Stimulated activated CD8-positive, alpha-beta memory T cell treated with anti-CD3 and anti-CD28 coated beads, Interleukin-4, amount 100 ng/mL, for 24 hours (primary cell): ENCODE results near the gene DLX5.
"Not testable (repeated sequence)": the region's sequence is repeated elsewhere in the genome, so short reads cannot be mapped to it uniquely, and the experiment has no call there.

Experiments
- DNase-seq: peaks from one replicate; pipeline ENCODE4 v3.0.0-alpha.2; 2020; ENCODE audit warnings: low read depth

DLX5 gene

DNA sequence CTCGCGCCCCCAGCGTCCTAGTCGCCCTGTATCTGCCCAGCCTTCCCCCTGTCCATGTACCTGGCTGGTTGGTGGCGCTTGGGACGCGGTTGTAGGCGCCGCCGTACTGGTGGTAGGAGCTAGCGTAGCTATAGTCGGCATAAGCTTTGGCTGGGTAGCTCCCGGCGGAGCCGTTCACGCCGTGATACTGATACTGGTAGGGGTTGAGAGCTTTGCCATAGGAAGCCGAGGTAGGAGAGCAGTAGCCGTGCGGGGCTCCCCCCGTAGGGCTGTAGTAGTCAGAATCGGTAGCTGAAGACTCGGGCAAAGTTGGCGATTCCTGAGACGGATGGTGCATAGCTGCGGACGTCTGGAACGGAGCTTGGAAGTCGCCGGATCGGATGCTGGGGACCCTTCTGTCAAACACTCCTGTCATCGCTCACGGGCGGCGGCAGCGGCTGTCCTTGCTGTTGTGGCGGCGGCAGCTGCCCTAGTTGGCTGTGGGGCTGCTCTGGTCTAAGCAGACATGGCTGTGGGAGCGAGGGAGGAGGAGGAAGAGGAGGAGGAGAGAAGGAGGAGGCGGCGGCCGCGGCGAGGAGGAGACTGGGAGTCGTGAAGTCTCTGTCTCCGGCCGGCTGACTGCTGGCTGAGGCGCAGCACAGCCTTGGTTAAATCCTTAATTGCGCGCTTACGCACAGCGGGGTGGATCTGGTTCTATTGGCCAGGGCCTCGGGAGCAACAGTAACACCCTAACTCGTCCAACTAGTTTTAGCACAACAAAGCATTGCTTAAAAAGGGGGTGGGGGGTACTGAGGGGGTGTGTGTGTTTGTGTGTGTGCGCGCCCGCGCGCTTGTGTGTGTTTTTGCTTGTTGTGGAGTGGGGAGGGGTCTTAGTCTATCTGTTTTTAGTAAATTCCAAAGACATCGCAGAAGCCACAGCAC, at the start of gene DLX5:
Gene DLX5 (minus strand): TSS at position 623 of the 921 bp plus-strand sequence. CDS start 208 bp downstream, at position 415.
- no peak for DNase-seq

DNA sequence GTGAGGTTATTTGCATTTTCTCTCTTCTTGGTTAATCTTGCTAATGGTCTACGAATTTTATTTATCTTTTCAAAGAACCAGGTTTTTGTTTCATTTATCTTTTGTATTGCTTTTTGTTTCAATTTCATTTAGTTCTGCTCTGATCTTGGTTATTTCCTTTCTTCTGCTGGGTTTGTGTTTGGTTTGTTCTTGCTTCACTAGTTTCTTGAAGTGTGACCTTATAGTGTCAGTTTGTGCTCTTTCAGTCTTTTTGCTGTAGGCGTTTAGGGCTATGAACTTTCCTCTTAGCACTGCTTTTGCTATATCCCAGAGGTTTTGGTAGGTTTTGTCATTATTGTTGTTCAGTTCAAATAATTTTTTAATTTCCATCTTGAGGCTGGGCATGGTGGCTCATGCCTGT, 47.4 kb upstream of the DLX5 start:
- DNase-seq: not testable (repeated sequence)

GRCh38 chr7:97064972-97065587, 40.4 kb upstream of the DLX5 start:
- DNase-seq: no peak

DNA sequence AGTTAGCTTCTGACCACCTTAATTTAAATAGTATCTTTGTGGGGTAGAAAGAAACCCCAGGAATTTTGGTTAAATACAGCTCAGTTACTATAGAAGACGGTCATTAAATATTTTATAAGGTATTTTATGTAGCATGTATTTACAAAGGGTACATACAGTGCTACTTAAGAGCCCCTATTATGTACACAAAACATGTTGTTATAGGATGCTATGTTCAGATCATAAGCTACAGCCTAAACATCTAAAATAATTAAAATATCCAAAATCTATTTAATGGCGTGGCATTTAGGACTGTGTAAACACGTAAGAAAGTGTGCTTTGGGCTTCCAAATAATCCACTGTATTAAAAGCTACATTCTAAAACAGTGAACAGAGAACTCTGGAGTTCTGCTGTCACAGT, 39.4 kb upstream of the DLX5 start:
- DNase-seq: no peak

- DNase-seq: no peak
Measured at GRCh38 chr7:97043281-97043680, 18.6 kb upstream of the DLX5 start.

- no peak for DNase-seq
Measured at GRCh38 chr7:97039374-97040065, 14.9 kb upstream of the DLX5 start.

GRCh38 chr7:97034213-97034852, 9.7 kb upstream of the DLX5 start:
- DNase-seq: not testable (repeated sequence)

DNA sequence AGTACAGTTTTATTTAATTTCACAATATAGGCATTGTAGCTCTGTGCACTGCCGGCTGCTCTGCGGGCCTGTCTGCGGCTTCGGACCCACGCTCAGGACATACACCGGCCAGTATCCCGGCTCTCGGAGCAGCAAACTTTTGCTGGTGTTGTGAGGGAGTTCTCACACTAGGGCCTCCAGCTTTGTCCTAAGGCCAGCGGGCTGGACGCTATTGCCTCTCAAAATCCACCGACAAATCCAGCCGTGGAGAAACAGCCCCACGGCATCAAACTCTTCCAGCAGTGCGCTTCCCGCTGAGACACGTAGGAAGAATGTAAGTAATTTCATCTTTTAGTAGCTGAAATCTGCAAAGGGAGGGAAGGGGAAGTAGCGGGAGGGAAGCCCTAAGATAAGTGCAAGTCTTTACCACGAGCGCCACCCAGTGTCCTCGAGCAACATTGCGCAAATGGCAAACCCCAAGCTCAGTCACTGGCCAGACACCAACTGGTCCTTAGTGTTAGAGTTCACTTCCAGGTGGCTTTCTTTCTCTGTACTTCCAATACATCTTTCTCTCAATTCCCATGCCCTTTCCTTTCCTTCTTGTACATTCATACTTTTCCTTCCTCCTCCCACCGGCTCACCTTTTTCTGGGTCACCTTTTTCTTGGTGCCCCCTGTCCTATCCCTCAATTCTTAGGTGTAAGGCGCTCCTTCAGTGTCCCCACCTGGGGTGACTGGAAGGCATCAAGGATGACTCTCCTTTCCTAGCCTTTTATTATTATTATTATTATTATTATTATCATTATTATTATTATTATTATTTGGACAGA, 3.0 kb upstream of the DLX5 start:
- peak; percentile 44 for DNase-seq

GRCh38 chr7:97026715-97027426, 2.2 kb upstream of the DLX5 start:
- no peak for DNase-seq

DNA sequence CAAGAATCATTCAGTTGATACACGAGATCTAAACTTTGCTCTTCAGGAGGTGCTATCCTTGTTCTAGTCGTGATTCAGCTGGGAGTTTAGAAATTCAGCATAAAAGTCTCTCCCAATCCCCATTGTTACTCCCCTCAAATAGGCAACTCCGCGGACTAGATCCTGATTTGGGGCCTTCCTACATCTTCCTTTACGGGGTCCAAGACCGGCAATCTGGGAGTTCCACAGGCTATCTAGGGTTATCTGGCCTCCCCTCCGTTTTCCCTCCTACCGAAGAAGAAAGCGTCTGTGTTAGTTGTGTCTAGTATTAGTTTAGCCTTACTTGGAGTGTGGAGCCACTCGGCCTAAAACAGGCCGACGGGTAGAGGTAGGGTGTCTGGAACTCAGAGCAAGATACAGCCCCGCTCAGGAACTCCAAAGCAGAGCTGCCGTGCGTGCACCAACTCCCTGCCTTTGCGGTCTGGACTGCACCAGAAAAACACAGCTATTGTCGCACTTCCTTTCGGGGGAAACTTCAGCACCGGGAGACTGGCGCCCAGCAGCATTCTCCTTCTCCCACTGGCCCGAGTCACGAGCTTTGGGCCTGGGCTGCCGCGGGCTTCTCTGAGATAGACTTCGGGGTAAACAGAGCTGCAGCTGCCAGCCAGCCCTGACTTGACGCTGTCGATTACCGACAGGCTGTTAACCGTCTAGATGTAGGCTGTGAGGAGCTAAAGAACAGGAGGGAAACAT, 1.5 kb upstream of the DLX5 start:
- no peak for DNase-seq

- no peak for DNase-seq
Measured at GRCh38 chr7:97025130-97025499, 484 bp upstream of the DLX5 start.

- no peak for DNase-seq
Measured at GRCh38 chr7:97022491-97023306, 1.9 kb downstream of the DLX5 start.

- DNase-seq: no peak
Measured at GRCh38 chr7:97021747-97022490, 2.7 kb downstream of the DLX5 start.

- DNase-seq: no peak
Measured at GRCh38 chr7:97020996-97021746, 3.5 kb downstream of the DLX5 start.

DNA sequence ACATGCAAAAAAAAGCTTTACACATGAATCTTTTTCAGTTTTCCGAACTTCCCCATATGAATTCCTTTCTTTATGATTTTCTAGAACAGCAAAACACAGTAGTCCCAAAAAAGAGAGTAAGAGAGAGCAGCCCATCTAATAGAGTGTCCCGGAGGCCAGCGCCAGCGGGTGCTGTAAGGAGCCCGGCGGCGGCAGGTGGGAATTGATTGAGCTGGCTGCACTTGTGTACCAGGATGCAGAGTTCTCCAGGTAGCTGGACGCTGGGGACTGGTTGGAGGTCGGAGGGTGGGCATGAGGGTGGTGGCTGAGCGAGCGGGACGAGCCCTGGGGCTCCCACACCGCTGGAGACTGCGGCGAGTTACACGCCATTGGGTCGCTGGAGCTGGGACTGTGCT, 4.0 kb downstream of the DLX5 start:
- no peak for DNase-seq

DNA sequence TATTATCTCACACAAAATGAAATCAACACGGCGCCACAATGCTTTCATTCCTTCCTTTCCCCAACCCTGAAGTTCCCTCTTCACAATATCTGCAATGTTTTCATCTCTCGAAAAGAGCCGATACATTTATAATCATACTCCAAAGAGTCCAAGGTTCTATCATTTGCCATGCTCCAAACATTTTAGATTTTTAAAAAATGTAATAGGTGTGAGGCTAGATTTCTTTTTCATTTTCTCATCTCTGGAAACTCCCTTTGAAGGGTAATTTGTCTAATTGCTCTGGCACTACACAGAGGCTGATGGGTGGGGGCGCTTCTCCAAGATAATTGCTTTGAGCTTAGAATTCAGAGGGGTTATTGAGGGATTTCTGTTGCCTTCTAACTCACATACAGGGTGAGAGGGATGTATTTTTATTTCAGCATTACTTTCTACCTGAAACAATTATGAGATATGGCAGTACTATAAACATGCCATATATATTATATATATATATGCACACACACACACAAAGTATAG, 4.9 kb downstream of the DLX5 start:
- DNase-seq: no peak

- DNase-seq: no peak
Measured at GRCh38 chr7:97018791-97019531, 5.7 kb downstream of the DLX5 start.
